Endothelial cell of umbilical vein (primary cell): ENCODE results near the gene ASMTL. TPM values are rescaled to one million over a fixed set of nuclear protein-coding genes. Genes with fewer than 3 reads are reported as not detected.

Experiments used
- BruUV-seq: library from RNA; stranded (reverse); fragments of 400-500 nt; replicated peaks from 2 replicates; lab custom pipeline; 2021; lab: Mats Ljungman, UMichigan
- CTCF ChIA-PET: fragments of 300-600, 350-600 bp; sonication (Branson Sonifier 250); formaldehyde crosslinking; loops from one replicate; lab custom pipeline; 2021; ENCODE audit warnings: antibody characterized with exemption, inconsistent platforms; lab: Charles Lee
- POLR2A ChIA-PET: fragments of 300-600, 350-600 bp; sonication (Branson Sonifier 250); formaldehyde crosslinking; loops from one replicate; lab custom pipeline; 2021; ENCODE audit warnings: antibody characterized with exemption, inconsistent platforms; lab: Charles Lee
- DNase-seq: peaks from one replicate; pipeline ENCODE4 v3.0.0-alpha.2; 2011; ENCODE audit warnings: low read depth, low spot score
- FAIRE-seq: peaks from 2 replicates; lab custom pipeline; 2011; peaks lifted over from hg19 to GRCh38; lab: Jason Lieb, UNC
- H2AFZ ChIP-seq: 2 replicates; pipeline ENCODE4 v1.6.0; 2012; ENCODE audit warnings: low read depth, low read length, control low read depth, inconsistent platforms
- H3K27ac ChIP-seq: 2 replicates; pipeline ENCODE4 v1.5.1; 2011; ENCODE audit warnings: low read depth, mild to moderate bottlenecking, control low read depth, low read length, moderate library complexity; ENCODE audit not compliant: insufficient read depth
- H3K27me3 ChIP-seq, 2 experiments: 2 replicates each; pipeline versions ENCODE4 v1.6.0 to v1.6.1; 2011; ENCODE audit warnings: low read length in 2 of 2, mixed read lengths in 1 of 2; ENCODE audit not compliant: control insufficient read depth in 2 of 2, insufficient read depth in 2 of 2
- H3K36me3 ChIP-seq, 2 experiments: 2 replicates in 1 of 2; 3 replicates in 1 of 2; pipeline ENCODE4 v1.5.1; 2011; ENCODE audit warnings: low read length in 2 of 2, mild to moderate bottlenecking in 1 of 2, moderate library complexity in 1 of 2; ENCODE audit not compliant: control insufficient read depth in 2 of 2, insufficient read depth in 2 of 2; ENCODE audit errors: extremely low read depth in 1 of 2
- H3K4me1 ChIP-seq: 3 replicates; pipeline ENCODE4 v1.5.1; 2011; ENCODE audit warnings: mild to moderate bottlenecking, low read length; ENCODE audit not compliant: control insufficient read depth, insufficient read depth; ENCODE audit errors: extremely low read depth
- H3K4me2 ChIP-seq: 2 replicates; pipeline ENCODE4 v1.6.1; 2011; ENCODE audit warnings: low read length, control low read depth, mixed read lengths; ENCODE audit not compliant: insufficient read depth
- H3K4me3 ChIP-seq, 3 experiments: fragments of 200-600 bp in 1 of 3; sonication (generic), shearing (Covaris generic) in 1 of 3; replicated peaks in 1 of 3; 2 replicates each; pipeline ENCODE4 v1.5.1; 2011 to 2016; ENCODE audit warnings: control low read depth in 3 of 3, low read length in 3 of 3, mild to moderate bottlenecking in 2 of 3, inconsistent platforms in 1 of 3, low read depth in 1 of 3, moderate library complexity in 1 of 3; ENCODE audit not compliant: insufficient read depth in 1 of 3
- H3K79me2 ChIP-seq: 2 replicates; pipeline ENCODE4 v1.6.0; 2012; ENCODE audit warnings: low read length, inconsistent platforms; ENCODE audit not compliant: control insufficient read depth, insufficient read depth
- H3K9ac ChIP-seq: replicated peaks from 2 replicates; pipeline ENCODE3; 2011; ENCODE audit warnings: low read length, control low read depth; ENCODE audit not compliant: insufficient read depth; ENCODE audit errors: extremely low read depth
- H3K9me1 ChIP-seq: replicated peaks from 3 replicates; pipeline ENCODE4 v1.6.0; 2011; ENCODE audit warnings: mild to moderate bottlenecking, low read length; ENCODE audit not compliant: control insufficient read depth, insufficient read depth; ENCODE audit errors: extremely low read depth
- H3K9me3 ChIP-seq: replicated peaks from 2 replicates; pipeline ENCODE4 v1.5.1; 2012; ENCODE audit warnings: low read length, inconsistent platforms; ENCODE audit not compliant: control insufficient read depth, insufficient read depth
- H4K20me1 ChIP-seq: replicated peaks from 2 replicates; pipeline ENCODE3; 2011; ENCODE audit warnings: mild to moderate bottlenecking, low read length; ENCODE audit not compliant: control insufficient read depth, insufficient read depth; ENCODE audit errors: extremely low read depth
- EZH2 ChIP-seq: IDR thresholded peaks from 2 replicates; pipeline ENCODE4 v1.6.1; 2012; ENCODE audit warnings: borderline replicate concordance, low read depth, mild to moderate bottlenecking, moderate library complexity, low read length, inconsistent platforms; ENCODE audit not compliant: severe bottlenecking
- FOS ChIP-seq: IDR thresholded peaks from 2 replicates; pipeline ENCODE4 v1.6.1; 2011; ENCODE audit warnings: mild to moderate bottlenecking, low read length, moderate library complexity, borderline replicate concordance; ENCODE audit not compliant: insufficient read depth
- GATA2 ChIP-seq: IDR thresholded peaks from 2 replicates; pipeline ENCODE4 v1.7.0; 2011; ENCODE audit warnings: low read depth, mild to moderate bottlenecking, moderate library complexity, mixed read lengths, low read length; ENCODE audit not compliant: insufficient read length, insufficient read depth
- JUN ChIP-seq: IDR thresholded peaks from 2 replicates; pipeline ENCODE4 v1.6.1; 2011; ENCODE audit warnings: borderline replicate concordance, low read depth; ENCODE audit not compliant: insufficient read length, insufficient read depth
- MYC ChIP-seq: IDR thresholded peaks from one replicate; pipeline ENCODE4 v1.6.1; 2011; ENCODE audit warnings: mild to moderate bottlenecking, low read depth, low read length
- POLR2A ChIP-seq: IDR thresholded peaks from 2 replicates; pipeline ENCODE4 v1.6.1; 2012; ENCODE audit warnings: low read depth, mild to moderate bottlenecking, control low read depth, low read length
- POLR2AphosphoS5 ChIP-seq: IDR thresholded peaks from 2 replicates; pipeline ENCODE4 v1.6.1; 2012; ENCODE audit warnings: low read depth, mild to moderate bottlenecking, control low read depth, low read length, moderate library complexity; ENCODE audit not compliant: insufficient read depth
- dilution Hi-C: fragments of 300-500 bp; cut with MboI; formaldehyde crosslinking; loops from one replicate; pipeline ENCODE4 v1.15.0; 2019; ENCODE audit warnings: low sequenced_read_pairs; ENCODE audit not compliant: extremely low pct_ligation_motif_present
- intact Hi-C: fragments of 100-400 bp; cut with micrococcal nuclease; formaldehyde crosslinking; loops from one replicate; pipeline ENCODE4 v1.10.0; 2022
- polyA plus RNA-seq, 4 experiments: library from polyadenylated mRNA; depleted of rRNA in 3 of 4; stranded (reverse) in 3 of 4; unstranded in 1 of 4; fragments of >200 nt; gene quantifications; 2 replicates each; pipeline versions ENCODE4 v1.2.1 to v1.2.3, GENCODE V29; 2011 to 2012; ENCODE audit warnings: missing spikeins in 1 of 4
- total RNA-seq: library from RNA; stranded (reverse); gene quantifications from 2 replicates; pipeline ENCODE4 v1.2.3, GENCODE V29; 2021
- TF ChIP-seq, protein P1 (sequence below): IDR thresholded peaks from 2 replicates; pipeline ENCODE4 v1.6.1; 2011; ENCODE audit not compliant: insufficient read depth, insufficient read length
- TF ChIP-seq, protein P2 (sequence below), 2 donors: IDR thresholded peaks; 1 replicate in 1 of 2; 2 replicates in 1 of 2; pipeline ENCODE4 v1.5.1; 2011; ENCODE audit warnings: low read length in 2 of 2, mild to moderate bottlenecking in 2 of 2, moderate library complexity in 2 of 2, control low read depth in 1 of 2, inconsistent platforms in 1 of 2, low read depth in 1 of 2; ENCODE audit not compliant: insufficient read depth in 1 of 2; ENCODE audit errors: extremely low read depth in 1 of 2

Gene ASMTL
- total and polyA plus RNA-seq, 2 donors (not counting 3 experiments of a cell fraction or from before 2014, with no cell fraction given), result 27.1 to 29.9 TPM

DNA sequence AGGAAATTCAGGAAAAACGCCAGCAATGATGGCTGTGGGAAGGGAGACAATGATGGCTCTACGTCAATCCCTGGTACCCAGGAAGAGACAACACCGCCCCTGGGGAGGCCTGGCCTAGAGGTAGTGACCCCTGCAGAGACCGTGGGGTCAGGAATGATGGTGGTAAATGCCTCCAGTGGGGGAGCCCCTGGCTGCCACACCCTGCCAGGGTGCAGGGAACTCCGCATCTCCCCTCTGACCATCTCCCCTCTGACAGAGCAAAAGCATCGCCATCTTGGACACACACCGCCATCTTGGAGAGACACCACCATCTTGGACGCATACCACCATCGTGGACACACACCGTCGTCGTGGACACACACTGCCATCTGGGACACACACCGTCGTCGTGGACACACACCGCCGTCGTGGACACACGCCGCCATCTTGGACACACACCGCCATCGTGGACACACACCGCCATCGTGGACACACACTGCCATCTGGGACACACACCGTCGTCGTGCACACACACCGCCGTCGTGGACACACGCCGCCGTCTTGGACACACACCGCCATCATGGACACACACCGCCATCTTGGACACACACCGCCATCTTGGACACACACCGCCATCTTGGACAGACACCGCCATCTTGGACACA is 9.9 kb downstream of the ASMTL start:
- H3K4me3 ChIP-seq, result no peak overlapping the region
- H4K20me1 ChIP-seq, result no peaks in the 10 kb centered on the region
- CTCF ChIA-PET, result no interaction called here
- DNase-seq (no peak), FAIRE-seq (no peak)
- no peak overlapping the region for H3K9ac ChIP-seq
- no peak overlapping the region for H3K4me2 ChIP-seq
- H3K79me2 ChIP-seq, result peaks cover 6% of the 10 kb centered on the region
- no peak overlapping the region for H3K27ac ChIP-seq
- POLR2A ChIA-PET, result no interaction called here
- H3K4me1 ChIP-seq, result no peaks in the 10 kb centered on the region
- H3K36me3 ChIP-seq, result peaks cover 0 to 1% of the 10 kb centered on the region in 2 experiments
- intact Hi-C loops (no loop called here), dilution Hi-C loops (no loop called here)
- TF ChIP-seq, protein P1, sequence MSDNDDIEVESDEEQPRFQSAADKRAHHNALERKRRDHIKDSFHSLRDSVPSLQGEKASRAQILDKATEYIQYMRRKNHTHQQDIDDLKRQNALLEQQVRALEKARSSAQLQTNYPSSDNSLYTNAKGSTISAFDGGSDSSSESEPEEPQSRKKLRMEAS, result no peak
- no peak for TF ChIP-seq POLR2AphosphoS5
- TF ChIP-seq POLR2A, result no peak
- TF ChIP-seq, protein P2, sequence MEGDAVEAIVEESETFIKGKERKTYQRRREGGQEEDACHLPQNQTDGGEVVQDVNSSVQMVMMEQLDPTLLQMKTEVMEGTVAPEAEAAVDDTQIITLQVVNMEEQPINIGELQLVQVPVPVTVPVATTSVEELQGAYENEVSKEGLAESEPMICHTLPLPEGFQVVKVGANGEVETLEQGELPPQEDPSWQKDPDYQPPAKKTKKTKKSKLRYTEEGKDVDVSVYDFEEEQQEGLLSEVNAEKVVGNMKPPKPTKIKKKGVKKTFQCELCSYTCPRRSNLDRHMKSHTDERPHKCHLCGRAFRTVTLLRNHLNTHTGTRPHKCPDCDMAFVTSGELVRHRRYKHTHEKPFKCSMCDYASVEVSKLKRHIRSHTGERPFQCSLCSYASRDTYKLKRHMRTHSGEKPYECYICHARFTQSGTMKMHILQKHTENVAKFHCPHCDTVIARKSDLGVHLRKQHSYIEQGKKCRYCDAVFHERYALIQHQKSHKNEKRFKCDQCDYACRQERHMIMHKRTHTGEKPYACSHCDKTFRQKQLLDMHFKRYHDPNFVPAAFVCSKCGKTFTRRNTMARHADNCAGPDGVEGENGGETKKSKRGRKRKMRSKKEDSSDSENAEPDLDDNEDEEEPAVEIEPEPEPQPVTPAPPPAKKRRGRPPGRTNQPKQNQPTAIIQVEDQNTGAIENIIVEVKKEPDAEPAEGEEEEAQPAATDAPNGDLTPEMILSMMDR (IDR thresholded peaks at IDR 0.05; ENCODE audit: extremely low read depth in 1 of 2, insufficient read depth in 1 of 2, low read depth in 1 of 2, low read length in 2 of 2), result no peak
- TF ChIP-seq MYC, result no peak
- no peak for TF ChIP-seq JUN
- no peak for TF ChIP-seq EZH2
- TF ChIP-seq FOS, result no peak
- TF ChIP-seq GATA2, result no peak
- H3K9me1 ChIP-seq, result no peaks in the 10 kb centered on the region
- H3K9me3 ChIP-seq, result no peaks in the 10 kb centered on the region
- no peak overlapping the region for H2AFZ ChIP-seq
- no TSS peak for BruUV-seq
- H3K27me3 ChIP-seq, result no peaks in the 10 kb centered on the region
